CD4-positive, alpha-beta T cell treated with Interleukin-4 for 4 hours (primary cell): ENCODE results near the gene BLNK.
"Not testable (repeated sequence)": the region's sequence is repeated elsewhere in the genome, so short reads cannot be mapped to it uniquely, and the experiment has no call there.

Experiments
- DNase-seq: peaks from one replicate; pipeline ENCODE4 v3.0.0-alpha.2; 2020

The BLNK gene

DNA sequence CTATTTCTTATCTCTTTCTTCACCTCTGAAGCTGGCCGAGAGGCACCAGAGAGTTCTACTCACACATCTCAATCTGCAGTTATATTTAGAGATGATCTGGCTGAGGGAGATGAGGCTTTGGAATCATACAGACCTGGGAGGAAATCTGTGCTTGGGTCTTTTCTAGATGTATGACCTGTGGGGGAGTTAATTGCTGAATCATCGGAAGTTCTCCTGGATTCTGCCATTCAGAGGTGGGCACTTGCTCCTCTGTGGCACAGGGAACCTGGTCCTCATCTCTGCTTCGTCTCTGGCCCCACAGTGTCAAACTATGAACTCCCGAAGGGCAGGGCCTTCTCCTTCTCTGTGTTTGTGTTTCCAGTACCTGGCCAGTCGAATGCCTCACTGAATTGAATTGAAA lies 52.5 kb downstream of the BLNK start:
- no peak for DNase-seq

DNA sequence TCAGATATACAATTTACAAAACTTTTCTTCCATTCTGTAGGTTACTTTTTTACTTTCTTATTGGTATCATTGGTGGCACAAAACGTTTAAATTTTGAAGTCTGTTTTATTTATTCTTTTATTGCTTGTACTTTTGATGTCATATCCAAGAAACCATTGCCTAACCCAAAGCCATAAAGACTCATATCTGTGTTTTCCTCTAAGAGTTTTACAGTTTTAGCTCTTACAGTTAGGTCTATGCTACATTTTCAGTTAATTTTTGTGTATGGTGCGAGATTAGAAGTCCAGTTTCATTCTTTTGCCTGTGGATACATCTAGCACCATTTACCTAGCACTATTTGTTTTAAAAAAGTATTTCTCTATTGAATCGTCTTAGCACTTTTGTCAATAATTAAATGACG lies 53.7 kb downstream of the BLNK start:
- no peak for DNase-seq

DNA sequence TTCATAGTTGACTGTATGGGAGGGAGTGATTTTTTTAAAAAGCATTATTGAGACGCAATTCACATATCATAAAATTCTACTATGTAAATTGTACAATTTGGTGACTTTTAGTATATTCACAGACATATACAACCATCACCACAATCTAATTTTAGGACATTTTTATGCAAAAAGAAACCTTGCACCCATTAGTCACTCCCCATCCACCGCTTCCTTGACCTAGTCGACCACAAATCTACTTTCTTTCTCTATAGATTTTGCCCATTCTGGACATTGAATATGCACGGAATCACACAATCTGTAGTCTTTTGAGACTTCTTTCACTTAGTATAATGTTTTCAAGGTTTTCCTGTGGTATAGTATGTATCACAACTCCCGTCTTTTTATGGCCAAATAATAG lies 54.6 kb downstream of the BLNK start:
- DNase-seq: no peak

DNA sequence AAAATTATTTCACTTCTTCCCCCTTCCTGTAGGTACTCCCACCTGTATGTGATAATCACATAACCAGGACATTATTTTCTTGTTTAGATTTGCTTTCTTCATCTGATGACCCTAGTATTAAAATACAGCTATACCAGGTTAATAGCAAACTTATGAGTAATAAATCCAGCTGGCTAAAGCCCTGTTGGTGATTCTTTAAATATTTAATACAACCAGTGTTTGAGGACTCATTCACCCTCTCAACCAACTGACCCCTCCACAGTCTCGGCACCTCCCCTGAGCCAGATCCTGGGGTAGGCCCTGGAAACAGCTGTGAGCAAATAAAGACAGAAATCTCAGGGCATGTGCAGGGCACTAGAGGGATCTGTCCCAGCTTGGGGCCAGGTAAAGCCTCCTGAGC lies 58.5 kb downstream of the BLNK start:
- no peak for DNase-seq

GRCh38 chr10:96211764-96212163 lies 59.6 kb downstream of the BLNK start:
- no peak for DNase-seq

DNA sequence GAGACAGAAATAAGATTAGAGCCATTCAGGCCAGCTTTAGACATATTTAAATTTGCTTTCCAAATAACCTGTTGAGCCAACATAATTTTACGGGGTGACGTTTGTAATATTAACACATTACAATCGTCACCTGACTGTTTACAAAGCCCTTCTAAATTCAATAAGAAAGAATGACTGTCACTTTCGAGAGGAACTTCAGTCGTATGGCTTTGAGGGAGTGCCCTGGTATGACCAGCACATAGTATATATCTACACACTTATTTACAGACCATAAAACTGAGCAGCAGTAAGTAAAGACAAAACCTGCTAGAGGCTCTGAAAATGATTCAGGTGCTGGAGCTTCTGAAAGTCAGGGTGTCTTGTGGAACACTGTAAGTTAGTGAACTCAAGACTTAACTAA lies 62.4 kb downstream of the BLNK start:
- no peak for DNase-seq

DNA sequence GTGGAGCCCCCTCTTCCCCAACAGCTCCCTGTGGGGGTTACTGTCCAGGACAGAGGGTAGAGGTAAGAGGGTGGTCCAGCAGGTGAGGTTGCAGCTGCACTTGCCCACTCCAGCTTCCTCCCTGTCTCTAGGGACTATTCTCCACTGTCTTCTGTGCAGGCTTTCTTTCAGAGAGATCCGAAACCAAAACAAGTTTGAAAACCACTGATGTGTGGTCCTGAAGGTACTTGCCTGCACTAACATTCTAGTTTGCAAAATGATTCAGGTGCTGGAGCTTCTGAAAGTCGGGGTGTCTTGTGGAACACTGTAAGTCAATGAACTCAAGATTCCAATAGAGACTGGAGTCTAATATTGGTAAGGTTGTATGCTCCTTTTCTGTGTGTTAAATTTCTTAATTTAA lies 63.1 kb downstream of the BLNK start:
- no peak for DNase-seq

GRCh38 chr10:96205580-96205979 lies 65.8 kb downstream of the BLNK start:
- DNase-seq: no peak

GRCh38 chr10:96201525-96201924 lies 69.8 kb downstream of the BLNK start:
- no peak for DNase-seq

- not testable (repeated sequence) for DNase-seq
Measured at GRCh38 chr10:96189505-96189904, 81.9 kb downstream of the BLNK start.

- no peak for DNase-seq
Measured at GRCh38 chr10:96188916-96189315, 82.5 kb downstream of the BLNK start.

GRCh38 chr10:96188421-96188820 lies 82.9 kb downstream of the BLNK start:
- DNase-seq: no peak

- no peak for DNase-seq
Measured at GRCh38 chr10:96176985-96177384, 94.4 kb downstream of the BLNK start.

DNA sequence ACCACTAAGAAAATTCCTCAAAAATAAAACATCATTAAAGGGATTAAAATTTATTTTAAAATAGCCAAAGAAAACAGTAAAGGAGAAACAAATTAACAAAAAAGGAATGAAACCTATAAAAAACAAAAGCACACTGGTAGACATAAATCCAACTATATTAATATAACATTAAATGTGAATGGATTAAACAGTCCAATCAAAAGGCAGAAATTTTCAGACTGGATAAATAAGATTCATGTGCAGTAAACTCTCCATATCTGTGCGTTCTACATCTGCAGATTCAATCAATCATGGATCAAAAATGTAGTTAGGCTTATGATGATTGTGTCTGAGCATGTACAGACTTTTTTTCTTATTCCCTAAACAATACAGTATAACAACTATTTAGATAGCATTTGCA lies 98.7 kb downstream of the BLNK start:
- no peak for DNase-seq

- DNase-seq: no peak
Measured at GRCh38 chr10:96170230-96170629, 101.1 kb downstream of the BLNK start.

GRCh38 chr10:96168546-96168945 lies 102.8 kb downstream of the BLNK start:
- no peak for DNase-seq

DNA sequence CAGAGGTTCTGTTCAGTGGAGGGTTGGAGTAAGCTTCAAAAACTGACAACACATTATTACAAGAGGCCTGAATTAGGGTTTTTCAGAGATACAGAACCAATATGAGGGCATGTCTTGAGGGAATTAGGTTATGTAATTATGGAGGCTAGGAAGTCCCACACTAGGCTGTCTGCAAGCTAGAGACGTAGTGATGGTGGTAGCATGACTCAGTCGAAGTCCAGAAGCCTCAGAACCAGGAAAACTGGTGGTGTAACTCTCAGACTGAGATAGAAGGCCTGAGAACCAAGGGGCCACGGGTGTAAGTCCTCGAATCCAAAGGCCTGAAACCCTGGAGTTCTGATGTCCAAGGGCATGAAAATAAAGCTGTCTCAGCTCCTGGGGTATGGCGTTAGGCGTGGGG lies 105.6 kb downstream of the BLNK start:
- DNase-seq: no peak

GRCh38 chr10:96153070-96153469 lies 118.3 kb downstream of the BLNK start:
- DNase-seq: no peak

GRCh38 chr10:96152437-96152836 lies 118.9 kb downstream of the BLNK start:
- DNase-seq: no peak
